WTC11 (cell line): Measurements from ENCODE around the gene DRG2. TPM values are rescaled to one million over a fixed set of nuclear protein-coding genes. Genes with fewer than 3 reads are reported as not detected.

ENCODE experiments used
- ATAC-seq: fragments of 200-7000 bp; cut with Tn5 transposase; 2 replicates; pipeline ENCODE4 v1.10.0; 2021; ENCODE audit warnings: mild to moderate bottlenecking, moderate library complexity
- CTCF ChIA-PET: fragments of 300-600 bp; sonication (Branson Sonifier 250); formaldehyde crosslinking; loops from one replicate; lab custom pipeline; 2021; ENCODE audit warnings: antibody characterized with exemption; lab: Charles Lee
- POLR2A ChIA-PET: fragments of 350-600 bp; sonication (Branson Sonifier 250); formaldehyde crosslinking; loops from one replicate; lab custom pipeline; 2021; ENCODE audit warnings: antibody characterized with exemption; lab: Charles Lee
- DNase-seq: peaks from one replicate; pipeline ENCODE4 v3.0.0; 2021; ENCODE audit warnings: low spot score
- H3K27ac Mint-ChIP-seq: 2 replicates; pipeline ENCODE4 v1.8.0; 2021; ENCODE audit warnings: mixed read lengths
- H3K27me3 Mint-ChIP-seq: 2 replicates; pipeline ENCODE4 v1.8.0; 2021; ENCODE audit warnings: low read depth, mild to moderate bottlenecking, moderate library complexity, mixed read lengths
- H3K36me3 Mint-ChIP-seq: 2 replicates; pipeline ENCODE4 v1.8.0; 2021; ENCODE audit warnings: mixed read lengths
- H3K4me1 Mint-ChIP-seq: 2 replicates; pipeline ENCODE4 v1.8.0; 2022; ENCODE audit warnings: mixed read lengths
- H3K4me3 Mint-ChIP-seq: 2 replicates; pipeline ENCODE4 v1.8.0; 2021; ENCODE audit warnings: mild to moderate bottlenecking, moderate library complexity, mixed read lengths
- H3K9me3 Mint-ChIP-seq: 2 replicates; pipeline ENCODE4 v1.8.0; 2021; ENCODE audit warnings: mixed read lengths
- ATF3 ChIP-seq: sonication (generic); formaldehyde crosslinking; conservative IDR thresholded peaks from 2 replicates; pipeline ENCODE4 v1.8.1; 2022; ENCODE audit warnings: mild to moderate bottlenecking, missing genetic modification reagents
- ATF6 ChIP-seq: sonication (generic); formaldehyde crosslinking; IDR thresholded peaks from 2 replicates; pipeline ENCODE4 v1.8.1; 2023; ENCODE audit warnings: mild to moderate bottlenecking, missing genetic modification reagents
- ESRRA ChIP-seq: sonication (generic); formaldehyde crosslinking; IDR thresholded peaks from 2 replicates; pipeline ENCODE4 v1.8.1; 2022; ENCODE audit warnings: mild to moderate bottlenecking, missing genetic modification reagents, borderline replicate concordance
- MXD4 ChIP-seq: fragments of 250-450 bp; sonication (Bioruptor Pico); IDR thresholded peaks from 2 replicates; pipeline ENCODE4 v1.8.0; 2021; ENCODE audit warnings: mild to moderate bottlenecking, moderate library complexity, borderline replicate concordance
- NR2C2 ChIP-seq: sonication (generic); formaldehyde crosslinking; IDR thresholded peaks from 2 replicates; pipeline ENCODE4 v1.8.0; 2022; ENCODE audit warnings: mild to moderate bottlenecking, missing genetic modification reagents
- NR3C1 ChIP-seq: sonication (generic); formaldehyde crosslinking; conservative IDR thresholded peaks from 2 replicates; pipeline ENCODE4 v1.8.1; 2023; ENCODE audit warnings: low read depth, mild to moderate bottlenecking, missing genetic modification reagents
- OVOL2 ChIP-seq: fragments of 250-450 bp; sonication (Bioruptor Pico); IDR thresholded peaks from 2 replicates; pipeline ENCODE4 v1.9.0; 2021; ENCODE audit warnings: mild to moderate bottlenecking, borderline replicate concordance
- SOX15 ChIP-seq: fragments of 250-450 bp; sonication (Bioruptor Pico); IDR thresholded peaks from 2 replicates; pipeline ENCODE4 v1.9.0; 2021; ENCODE audit warnings: mild to moderate bottlenecking
- TCF7 ChIP-seq: sonication (generic); formaldehyde crosslinking; IDR thresholded peaks from 2 replicates; pipeline ENCODE4 v1.8.0; 2022; ENCODE audit warnings: mild to moderate bottlenecking, low read depth, missing genetic modification reagents, moderate library complexity
- TEAD4 ChIP-seq: sonication (generic); formaldehyde crosslinking; IDR thresholded peaks from 2 replicates; pipeline ENCODE4 v1.8.0; 2022; ENCODE audit warnings: mild to moderate bottlenecking, missing genetic modification reagents
- USF1 ChIP-seq: sonication (generic); formaldehyde crosslinking; IDR thresholded peaks from 2 replicates; pipeline ENCODE4 v1.8.0; 2022; ENCODE audit warnings: mild to moderate bottlenecking, missing genetic modification reagents
- ZNF232 ChIP-seq: sonication (generic); formaldehyde crosslinking; IDR thresholded peaks from 2 replicates; pipeline ENCODE4 v1.8.0; 2022; ENCODE audit warnings: mild to moderate bottlenecking, missing genetic modification reagents
- ZNF317 ChIP-seq: sonication (generic); formaldehyde crosslinking; IDR thresholded peaks from 2 replicates; pipeline ENCODE4 v1.8.1; 2023; ENCODE audit warnings: low read depth, mild to moderate bottlenecking, moderate library complexity, missing genetic modification reagents, borderline replicate concordance
- ZNF416 ChIP-seq: fragments of 250-450 bp; sonication (Bioruptor Pico); IDR thresholded peaks from 2 replicates; pipeline ENCODE4 v1.9.0; 2021; ENCODE audit warnings: mild to moderate bottlenecking, inconsistent platforms
- ZNF423 ChIP-seq: fragments of 250-450 bp; sonication (Bioruptor Pico); IDR thresholded peaks from 2 replicates; pipeline ENCODE4 v2.1.2; 2022; ENCODE audit warnings: mild to moderate bottlenecking, moderate library complexity
- total RNA-seq: library from RNA; stranded (reverse); gene quantifications from 3 replicates; pipeline ENCODE4 v1.2.3, GENCODE V29; 2021
- TF ChIP-seq, protein P1 (sequence below): sonication (generic); formaldehyde crosslinking; IDR thresholded peaks from 2 replicates; pipeline ENCODE4 v1.8.1; 2022; ENCODE audit warnings: missing genetic modification reagents, borderline replicate concordance
- TF ChIP-seq, protein P2 (sequence below): sonication (generic); formaldehyde crosslinking; IDR thresholded peaks from 2 replicates; pipeline ENCODE4 v1.8.1; 2022; ENCODE audit warnings: mild to moderate bottlenecking, moderate library complexity, missing genetic modification reagents
- TF ChIP-seq, protein P3 (sequence below): sonication (generic); formaldehyde crosslinking; IDR thresholded peaks from 2 replicates; pipeline ENCODE4 v1.8.0; 2022; ENCODE audit warnings: mild to moderate bottlenecking, missing genetic modification reagents
- TF ChIP-seq, protein P4 (sequence below): sonication (generic); formaldehyde crosslinking; IDR thresholded peaks from 2 replicates; pipeline ENCODE4 v1.8.1; 2023; ENCODE audit warnings: mild to moderate bottlenecking, missing genetic modification reagents, moderate library complexity

DRG2 gene
- total RNA-seq, 1 experiment from 2014 or later = 41.4 TPM

GRCh38 chr17:18122990-18123753, 35.4 kb downstream of the DRG2 start (continued):
- TF ChIP-seq OVOL2 (no peak), SOX15 (CRISPR knock-in tag) (no peak), ZNF317 (CRISPR knock-in tag) (no peak), TCF7 (CRISPR knock-in tag) (no peak)
- TF ChIP-seq, protein P1, sequence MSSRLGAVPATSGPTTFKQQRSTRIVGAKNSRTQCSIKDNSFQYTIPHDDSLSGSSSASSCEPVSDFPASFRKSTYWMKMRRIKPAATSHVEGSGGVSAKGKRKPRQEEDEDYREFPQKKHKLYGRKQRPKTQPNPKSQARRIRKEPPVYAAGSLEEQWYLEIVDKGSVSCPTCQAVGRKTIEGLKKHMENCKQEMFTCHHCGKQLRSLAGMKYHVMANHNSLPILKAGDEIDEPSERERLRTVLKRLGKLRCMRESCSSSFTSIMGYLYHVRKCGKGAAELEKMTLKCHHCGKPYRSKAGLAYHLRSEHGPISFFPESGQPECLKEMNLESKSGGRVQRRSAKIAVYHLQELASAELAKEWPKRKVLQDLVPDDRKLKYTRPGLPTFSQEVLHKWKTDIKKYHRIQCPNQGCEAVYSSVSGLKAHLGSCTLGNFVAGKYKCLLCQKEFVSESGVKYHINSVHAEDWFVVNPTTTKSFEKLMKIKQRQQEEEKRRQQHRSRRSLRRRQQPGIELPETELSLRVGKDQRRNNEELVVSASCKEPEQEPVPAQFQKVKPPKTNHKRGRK (CRISPR knock-in tag) = no peak

GRCh38 chr17:18124345-18125126, 36.8 kb downstream of the DRG2 start:
- ChIA-PET CTCF (interaction anchor here (0.5 to 1.6 kb wide), 2 partner anchors 18 to 92 kb away, joined by 3 read pairs; no protein-coding TSS in a partner anchor), POLR2A (no interaction called here)
- no peaks in the 10 kb centered on the region; the same call in 1 of the 2 replicates for H3K27me3 Mint-ChIP-seq
- no peaks in the 10 kb centered on the region for H3K4me1 Mint-ChIP-seq
- peaks cover 5% of the 10 kb centered on the region for H3K9me3 Mint-ChIP-seq
- DNase-seq (no peak), ATAC-seq (no peak)
- H3K36me3 Mint-ChIP-seq = peaks cover 4% of the 10 kb centered on the region
- TF ChIP-seq ATF6 (CRISPR knock-in tag) (no peak), MXD4 (CRISPR knock-in tag) (no peak), ZNF423 (no peak), USF1 (CRISPR knock-in tag) (no peak), TEAD4 (no peak), SOX15 (CRISPR knock-in tag) (no peak)
- TF ChIP-seq, protein P2, sequence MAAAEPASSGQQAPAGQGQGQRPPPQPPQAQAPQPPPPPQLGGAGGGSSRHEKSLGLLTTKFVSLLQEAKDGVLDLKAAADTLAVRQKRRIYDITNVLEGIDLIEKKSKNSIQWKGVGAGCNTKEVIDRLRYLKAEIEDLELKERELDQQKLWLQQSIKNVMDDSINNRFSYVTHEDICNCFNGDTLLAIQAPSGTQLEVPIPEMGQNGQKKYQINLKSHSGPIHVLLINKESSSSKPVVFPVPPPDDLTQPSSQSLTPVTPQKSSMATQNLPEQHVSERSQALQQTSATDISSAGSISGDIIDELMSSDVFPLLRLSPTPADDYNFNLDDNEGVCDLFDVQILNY (CRISPR knock-in tag) = no peak
- H3K4me3 Mint-ChIP-seq = no peak overlapping the region
- H3K27ac Mint-ChIP-seq = no peak overlapping the region

DNA sequence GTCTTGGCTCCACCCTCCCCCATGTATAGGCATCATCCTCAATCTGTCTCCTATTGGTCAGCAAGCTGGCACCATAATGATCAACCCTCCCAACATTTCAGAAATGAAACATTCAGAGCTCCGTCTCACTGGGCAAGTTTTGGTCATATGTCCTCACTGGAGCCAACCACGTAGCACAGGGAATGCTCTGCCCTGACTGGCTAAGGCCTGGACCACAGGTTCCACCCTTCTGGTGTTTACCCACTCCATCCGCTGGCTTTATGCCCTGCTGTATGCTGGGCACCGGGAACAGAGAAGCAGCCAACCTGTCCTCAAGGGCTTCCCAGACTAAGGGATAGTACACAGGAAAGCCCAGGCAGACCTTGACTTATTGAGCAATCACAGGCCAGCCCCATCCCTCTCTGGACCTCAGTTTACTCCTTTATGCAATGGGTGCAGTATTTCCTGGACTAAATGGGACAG, 41.3 kb downstream of the DRG2 start:
- no peak overlapping the region for H3K4me3 Mint-ChIP-seq
- DNase-seq (no peak), ATAC-seq (no peak)
- POLR2A ChIA-PET = interaction anchor here (0.5 kb wide), 1 partner anchor 51 kb away, joined by 3 read pairs; no protein-coding TSS in a partner anchor
- CTCF ChIA-PET = interaction anchor here (1.0 kb wide), 1 partner anchor 89 kb away, joined by 5 read pairs; no protein-coding TSS in a partner anchor
- no peaks in the 10 kb centered on the region for H3K9me3 Mint-ChIP-seq
- H3K4me1 Mint-ChIP-seq = no peaks in the 10 kb centered on the region; the same call in 1 of the 2 replicates
- no peaks in the 10 kb centered on the region for H3K36me3 Mint-ChIP-seq
- no peak overlapping the region; the same call in 1 of the 2 replicates for H3K27ac Mint-ChIP-seq
- no peaks in the 10 kb centered on the region; the same call in 1 of the 2 replicates for H3K27me3 Mint-ChIP-seq
- TF ChIP-seq ATF3 (CRISPR knock-in tag) = no peak
- no peak for TF ChIP-seq NR3C1 (CRISPR knock-in tag)
- TF ChIP-seq, protein P3, sequence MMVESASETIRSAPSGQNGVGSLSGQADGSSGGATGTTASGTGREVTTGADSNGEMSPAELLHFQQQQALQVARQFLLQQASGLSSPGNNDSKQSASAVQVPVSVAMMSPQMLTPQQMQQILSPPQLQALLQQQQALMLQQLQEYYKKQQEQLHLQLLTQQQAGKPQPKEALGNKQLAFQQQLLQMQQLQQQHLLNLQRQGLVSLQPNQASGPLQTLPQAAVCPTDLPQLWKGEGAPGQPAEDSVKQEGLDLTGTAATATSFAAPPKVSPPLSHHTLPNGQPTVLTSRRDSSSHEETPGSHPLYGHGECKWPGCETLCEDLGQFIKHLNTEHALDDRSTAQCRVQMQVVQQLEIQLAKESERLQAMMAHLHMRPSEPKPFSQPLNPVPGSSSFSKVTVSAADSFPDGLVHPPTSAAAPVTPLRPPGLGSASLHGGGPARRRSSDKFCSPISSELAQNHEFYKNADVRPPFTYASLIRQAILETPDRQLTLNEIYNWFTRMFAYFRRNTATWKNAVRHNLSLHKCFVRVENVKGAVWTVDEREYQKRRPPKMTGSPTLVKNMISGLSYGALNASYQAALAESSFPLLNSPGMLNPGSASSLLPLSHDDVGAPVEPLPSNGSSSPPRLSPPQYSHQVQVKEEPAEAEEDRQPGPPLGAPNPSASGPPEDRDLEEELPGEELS (CRISPR knock-in tag) = no peak
- TF ChIP-seq, protein P4, sequence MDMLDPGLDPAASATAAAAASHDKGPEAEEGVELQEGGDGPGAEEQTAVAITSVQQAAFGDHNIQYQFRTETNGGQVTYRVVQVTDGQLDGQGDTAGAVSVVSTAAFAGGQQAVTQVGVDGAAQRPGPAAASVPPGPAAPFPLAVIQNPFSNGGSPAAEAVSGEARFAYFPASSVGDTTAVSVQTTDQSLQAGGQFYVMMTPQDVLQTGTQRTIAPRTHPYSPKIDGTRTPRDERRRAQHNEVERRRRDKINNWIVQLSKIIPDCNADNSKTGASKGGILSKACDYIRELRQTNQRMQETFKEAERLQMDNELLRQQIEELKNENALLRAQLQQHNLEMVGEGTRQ (CRISPR knock-in tag) = no peak
- TF ChIP-seq NR2C2 (CRISPR knock-in tag) = no peak
- TF ChIP-seq, protein P1 (CRISPR knock-in tag) = no peak
- TF ChIP-seq ZNF416 = no peak
- no peak for TF ChIP-seq ESRRA (CRISPR knock-in tag)
- no peak for TF ChIP-seq ZNF232
